HG03432 (cell line): Measurements from ENCODE around the gene NR5A1.

Experiments used
- ATAC-seq: cut with Tn5 transposase; IDR thresholded peaks from one replicate; pipeline ENCODE4 v1.9.1; 2021; ENCODE audit warnings: mild to moderate bottlenecking, moderate library complexity; ENCODE audit not compliant: unreplicated experiment

The NR5A1 gene

DNA sequence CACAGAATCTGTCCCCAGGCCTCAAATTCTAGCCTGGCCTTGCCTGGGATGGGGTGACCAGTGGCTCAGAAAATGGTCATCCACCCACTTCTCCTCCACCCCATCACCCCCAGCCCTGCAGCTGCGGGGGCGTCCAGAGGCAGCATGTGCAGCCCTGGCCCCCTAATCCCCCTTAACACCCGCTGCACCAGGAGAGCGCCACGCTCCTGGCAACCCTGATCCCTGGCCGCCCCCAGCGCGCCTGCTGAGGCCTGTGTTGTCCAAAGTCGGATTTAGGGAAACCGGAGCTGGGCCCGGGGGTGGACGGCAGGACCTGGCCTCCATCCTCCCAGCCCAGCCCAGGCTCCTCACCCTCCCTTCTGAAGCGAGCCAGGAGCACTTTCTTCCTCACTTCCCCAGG is 22.0 kb downstream of the NR5A1 start:
- ATAC-seq: no peak

DNA sequence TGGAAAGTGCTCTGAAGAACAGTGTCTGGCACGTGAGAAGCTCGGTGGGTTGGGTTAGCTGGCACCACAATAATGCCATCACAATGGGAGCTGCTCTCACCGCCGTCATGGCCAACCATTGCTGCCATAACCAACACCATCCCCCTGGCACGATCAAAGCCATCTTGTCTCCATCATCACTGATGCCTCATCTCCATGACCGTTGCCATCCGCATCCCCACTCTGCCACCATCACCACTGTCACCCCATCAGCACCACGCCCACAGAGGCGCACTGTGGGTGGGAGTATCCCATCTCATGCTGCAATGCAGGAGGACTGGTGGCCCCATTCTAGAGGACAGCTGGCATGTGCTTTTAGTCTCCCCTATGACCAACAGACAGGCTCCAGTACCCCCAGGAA is 23.7 kb downstream of the NR5A1 start:
- ATAC-seq: no peak

DNA sequence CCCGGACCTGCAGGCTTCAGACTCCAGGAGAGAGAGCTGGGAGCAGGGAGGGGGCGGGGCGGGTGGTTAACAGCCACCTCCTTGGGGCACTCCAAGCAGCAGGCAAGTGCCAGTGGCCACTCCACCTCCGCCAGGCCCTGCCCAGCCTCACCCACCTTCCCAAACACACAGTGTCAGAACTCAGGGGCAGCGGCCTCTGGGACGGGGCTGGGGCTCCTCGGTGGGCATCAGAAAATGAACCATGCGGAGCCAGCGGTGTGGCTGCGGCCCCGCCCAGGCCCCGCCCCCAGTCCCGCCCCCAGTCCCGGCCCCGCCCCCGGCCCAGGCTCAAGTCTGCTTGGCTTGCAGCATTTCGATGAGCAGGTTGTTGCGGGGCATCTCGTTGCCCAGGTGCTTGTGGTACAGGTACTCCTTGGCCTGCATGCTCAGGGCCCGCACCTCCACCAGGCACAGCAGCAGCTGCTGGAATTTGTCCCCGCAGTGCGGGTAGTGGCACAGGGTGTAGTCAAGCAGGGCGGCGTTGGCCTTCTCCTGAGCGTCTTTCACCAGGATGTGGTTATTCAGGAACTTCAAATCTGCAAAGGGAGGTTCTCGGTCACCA is 24.7 kb downstream of the NR5A1 start:
- ATAC-seq: no peak

DNA sequence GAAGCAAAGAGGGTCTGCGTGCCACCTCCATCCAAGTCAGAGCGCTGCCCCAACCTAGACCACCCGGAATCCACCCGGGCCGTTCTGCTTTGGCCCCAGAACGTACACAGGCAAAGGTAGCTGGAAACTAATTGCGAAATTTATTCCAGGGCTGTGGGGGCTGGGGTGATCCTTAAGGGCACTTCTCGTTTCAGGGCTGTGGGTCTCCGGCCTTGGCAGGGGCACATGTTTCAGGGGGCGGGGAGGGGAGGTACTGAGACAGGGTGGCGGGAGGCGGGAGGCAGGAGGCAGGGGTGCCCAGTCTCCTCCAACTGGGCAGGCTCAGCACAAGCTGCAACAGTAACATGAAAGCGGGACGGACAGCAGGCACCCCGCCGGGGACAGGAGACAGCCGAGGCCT is 26.1 kb downstream of the NR5A1 start:
- no peak for ATAC-seq

DNA sequence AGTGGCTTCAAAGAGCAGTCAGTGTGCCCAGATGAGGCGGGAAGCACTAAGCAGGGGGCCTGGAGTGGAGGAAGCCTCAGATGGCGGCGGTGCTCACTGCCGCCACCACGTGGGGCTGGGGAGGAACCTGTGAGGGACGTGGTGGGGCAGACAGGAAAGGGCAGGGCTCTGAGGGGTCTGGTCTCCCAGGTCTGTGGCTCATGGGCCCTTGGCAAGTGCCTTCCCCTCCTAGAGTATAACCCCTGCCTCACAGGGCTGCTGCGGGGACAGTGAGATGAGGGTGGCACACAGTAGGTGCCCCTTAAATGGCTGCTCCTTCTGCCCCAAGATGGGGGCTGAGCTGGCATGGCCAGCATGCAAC is 26.6 kb downstream of the NR5A1 start:
- ATAC-seq: no peak

DNA sequence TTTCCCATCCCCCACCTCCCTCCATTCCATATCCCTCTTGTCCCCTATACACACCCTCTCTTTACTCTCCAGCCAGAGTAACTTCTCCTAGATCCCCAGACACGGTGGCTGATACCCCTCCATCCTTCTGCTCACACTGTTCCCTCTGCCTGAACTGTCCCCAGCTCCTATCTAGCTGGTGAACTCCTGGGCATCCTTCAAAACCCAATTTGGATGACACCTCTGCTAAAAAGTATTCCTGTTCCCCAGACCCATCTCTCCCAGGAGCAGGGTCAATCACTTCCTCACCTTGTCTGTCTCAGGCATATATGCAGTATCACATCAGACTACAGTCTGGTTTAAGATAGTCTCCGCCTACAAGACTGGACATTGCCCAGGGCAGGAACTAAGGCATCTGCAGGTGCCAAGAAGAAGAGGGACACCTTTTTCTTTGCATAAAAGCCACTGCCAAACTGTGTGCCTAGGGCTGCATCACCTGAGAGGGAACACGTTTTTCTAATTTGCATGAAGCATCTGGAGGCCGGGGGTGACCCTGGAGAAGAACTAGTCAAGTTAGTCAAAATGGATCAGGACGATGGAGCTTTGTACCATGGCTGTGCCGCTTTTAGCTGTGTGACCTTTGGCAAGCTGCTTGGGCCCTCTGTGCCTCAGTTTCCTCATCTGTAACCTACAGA is 27.1 kb downstream of the NR5A1 start:
- no peak for ATAC-seq

DNA sequence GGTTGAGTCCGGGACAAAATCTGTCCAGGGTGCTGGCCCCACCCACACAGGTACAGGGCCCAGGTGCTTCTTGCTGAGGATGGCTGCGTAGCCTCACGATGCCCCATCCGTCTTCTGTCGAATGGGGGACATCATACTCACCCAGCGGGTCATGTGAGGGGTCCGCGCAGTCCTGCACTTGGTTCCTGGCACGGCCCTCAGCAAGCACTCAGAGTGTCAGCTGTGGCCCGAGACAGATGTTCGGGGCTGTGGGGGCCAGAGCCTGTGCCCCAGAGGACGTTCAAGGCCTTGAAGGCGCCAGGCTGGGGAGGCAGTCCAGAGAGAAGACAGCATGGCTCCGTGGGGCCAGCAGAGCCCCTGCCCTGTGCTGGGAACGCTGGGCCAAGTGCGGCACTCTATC is 27.8 kb downstream of the NR5A1 start:
- ATAC-seq: no peak

DNA sequence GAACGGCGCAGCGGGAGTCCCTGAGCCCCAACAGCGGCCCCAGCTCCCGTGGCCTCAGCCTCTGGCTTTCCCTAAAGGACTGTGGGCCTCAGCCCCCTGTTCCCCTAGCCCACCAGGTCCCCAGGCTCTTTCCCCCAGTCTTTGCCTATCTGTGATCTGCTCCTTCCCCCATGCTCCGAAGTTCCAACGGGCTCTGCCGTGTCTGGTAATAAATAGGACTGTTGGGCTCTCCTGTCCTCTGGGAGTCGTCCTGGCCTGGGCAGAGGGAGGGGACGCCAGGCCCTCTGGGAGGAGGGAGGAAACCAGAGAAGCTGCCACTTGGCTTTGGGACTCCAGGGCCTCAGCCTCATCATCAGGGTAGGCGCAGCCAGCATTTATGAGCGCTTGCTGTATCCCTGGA is 28.8 kb downstream of the NR5A1 start:
- ATAC-seq: no peak

DNA sequence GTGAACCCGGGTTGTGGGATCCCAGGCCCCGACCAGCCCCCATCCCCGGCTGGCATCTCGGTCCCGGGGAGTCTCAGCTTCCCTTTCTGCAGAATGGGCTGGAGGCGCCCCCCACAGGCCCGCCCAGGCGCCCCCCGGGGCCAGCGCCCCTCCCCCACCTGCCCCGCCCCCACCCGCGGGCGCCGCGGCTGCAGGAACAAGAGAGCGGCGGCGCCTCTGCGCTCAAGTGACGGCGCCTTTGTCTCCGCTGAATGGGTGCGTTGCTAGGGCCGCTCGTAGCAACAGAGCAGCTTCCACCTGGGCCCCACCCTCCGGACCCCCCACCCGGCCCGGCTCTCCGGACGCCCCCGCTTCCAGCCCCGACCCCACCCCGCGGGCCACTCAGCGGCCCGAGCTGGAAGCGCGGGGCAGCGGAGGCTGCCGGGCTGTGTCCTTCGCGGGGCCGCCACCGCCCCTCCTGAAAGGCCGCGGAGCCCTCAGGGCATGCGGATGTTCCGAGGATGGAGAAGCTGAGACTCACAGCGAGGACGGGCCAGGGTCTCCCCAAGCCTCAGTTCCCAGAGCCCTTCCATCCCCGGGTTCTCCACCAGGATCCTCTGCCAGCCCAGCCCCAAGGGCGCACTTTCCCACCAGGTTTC is 29.4 kb downstream of the NR5A1 start:
- no peak for ATAC-seq

DNA sequence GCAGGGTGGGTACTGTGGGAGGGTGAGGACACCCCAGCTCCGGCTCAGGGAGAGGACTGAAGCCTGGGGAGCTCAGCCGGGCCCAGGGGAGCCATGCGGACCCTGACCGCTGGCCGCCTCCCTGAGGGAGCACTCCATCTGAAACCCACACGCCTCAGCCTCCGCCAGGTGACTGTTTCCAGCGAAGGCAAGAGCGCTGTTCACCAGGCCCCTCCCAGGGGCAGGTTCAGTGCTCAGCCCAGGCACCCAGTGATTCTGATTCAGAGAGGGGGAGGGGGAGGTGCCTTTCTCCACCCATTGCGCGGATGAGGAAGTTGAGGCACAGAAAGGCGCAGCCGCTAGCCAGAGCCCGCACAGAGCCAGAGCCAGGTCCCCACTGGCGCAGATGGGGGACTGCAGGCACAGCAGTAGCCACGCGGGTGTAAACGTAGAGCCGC is 30.0 kb downstream of the NR5A1 start:
- ATAC-seq: no peak

DNA sequence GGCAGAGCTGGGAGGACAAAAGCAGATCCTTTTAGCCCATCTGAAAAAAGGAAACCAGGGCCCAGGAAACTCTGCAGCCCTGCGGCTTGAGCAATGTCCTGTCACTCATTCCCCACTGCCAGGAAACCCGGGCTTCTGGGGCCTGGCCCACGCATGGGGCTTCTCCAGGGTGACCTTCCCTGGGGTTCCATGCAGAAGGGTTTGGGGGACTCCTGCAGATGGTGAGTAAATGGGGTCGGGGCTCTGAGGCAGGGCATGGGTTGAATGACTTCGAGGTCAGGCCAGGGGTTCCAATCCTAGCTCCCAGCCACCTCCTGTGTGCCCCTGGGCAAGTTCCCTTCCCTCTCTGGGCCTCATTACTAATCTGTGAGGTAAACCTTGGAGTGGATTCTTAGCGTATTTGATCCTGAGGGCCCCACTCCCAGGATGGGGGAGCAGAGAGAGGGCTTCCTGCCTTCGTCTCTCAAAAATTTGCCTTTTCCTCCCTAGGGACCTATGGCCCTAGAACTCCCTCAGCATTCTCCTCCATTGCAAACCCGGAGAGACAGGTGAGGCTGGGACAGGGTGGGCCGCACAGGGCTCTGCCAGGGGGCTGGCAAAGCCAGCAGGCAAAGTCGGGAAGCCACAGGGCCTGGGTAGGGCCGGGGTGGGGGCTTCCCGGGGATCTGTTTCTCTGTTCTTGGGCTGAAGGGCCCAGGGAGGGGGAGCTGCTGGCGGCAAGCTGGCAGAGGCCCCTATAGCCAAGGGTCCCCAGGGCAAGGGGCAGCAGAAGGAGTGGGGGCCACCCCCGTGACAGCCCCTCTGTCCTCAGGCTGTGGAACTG is 31.1 kb downstream of the NR5A1 start:
- ATAC-seq: no peak

DNA sequence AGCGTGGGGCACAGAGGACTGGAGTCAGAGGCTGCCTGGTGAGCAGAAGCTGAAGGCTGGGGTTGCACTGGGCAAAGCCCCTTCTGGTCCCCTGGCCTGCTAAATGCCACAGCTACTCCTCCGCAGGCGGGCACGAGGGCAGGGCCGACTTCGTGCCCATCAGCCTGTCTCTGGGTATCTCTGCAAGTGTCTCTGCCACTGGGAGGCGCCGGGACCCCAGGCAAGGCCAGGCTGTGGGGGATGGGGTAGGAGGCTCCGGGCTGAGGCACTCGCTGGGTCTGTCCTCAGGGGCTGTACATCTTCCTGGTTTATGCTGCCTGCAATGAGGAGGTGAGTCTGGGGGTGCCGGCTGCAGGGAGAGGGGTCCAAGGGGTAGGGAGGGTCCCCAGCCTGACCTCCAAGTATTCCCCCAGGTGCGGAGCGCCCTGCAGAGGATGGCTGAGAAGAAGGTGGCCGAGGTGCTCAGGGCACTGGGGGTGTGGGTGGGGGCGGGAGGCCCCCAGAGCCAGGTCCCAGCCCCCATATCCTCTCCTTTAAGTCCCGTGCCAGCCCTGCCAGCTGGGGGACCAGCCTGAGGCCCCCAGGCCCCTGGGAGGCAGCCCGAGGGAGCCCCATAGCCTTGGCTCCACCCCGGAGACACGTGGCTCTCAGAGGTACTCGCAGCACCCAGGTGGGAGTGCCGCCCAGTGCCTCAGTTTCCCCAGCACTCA is 31.9 kb downstream of the NR5A1 start:
- no peak for ATAC-seq

DNA sequence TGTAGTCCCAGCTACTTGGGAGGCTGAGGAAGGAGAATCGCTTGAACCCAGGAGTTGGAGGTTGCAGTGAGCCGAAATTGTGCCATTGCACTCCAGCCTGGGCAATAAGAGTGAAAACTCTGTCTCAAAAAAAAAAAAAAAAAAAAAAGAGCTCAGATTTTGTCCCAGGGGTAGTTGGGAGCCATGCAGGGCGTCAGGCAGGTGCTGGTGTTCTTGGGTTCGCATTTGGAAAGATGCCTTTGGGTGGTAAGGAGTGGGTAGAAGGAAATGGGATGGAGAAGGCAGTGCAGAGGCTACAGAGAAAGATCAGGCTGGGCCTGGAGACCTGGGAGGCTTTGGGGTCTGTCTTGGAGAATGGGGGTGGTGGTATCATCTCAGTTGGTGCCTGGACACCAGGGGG is 33.0 kb downstream of the NR5A1 start:
- ATAC-seq: no peak

DNA sequence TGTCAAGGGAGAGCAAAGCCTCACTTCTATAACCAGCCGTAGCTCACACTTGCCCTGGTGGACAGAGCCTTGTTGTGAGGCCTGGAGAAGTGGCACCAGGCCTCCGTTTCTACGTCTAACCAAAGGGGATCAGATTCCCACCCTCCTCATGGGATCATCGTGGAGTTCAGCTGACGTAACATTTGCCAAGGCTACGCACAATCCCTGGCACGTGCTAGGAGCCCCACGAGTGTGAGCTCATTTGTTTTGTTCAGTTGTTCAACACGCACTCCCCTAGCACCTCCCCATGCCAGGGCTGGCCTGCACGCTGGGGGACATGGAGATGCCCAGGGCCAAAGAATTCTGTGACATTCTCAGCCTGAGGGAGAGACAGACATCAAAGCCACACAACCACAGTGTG is 33.9 kb downstream of the NR5A1 start:
- ATAC-seq: no peak

DNA sequence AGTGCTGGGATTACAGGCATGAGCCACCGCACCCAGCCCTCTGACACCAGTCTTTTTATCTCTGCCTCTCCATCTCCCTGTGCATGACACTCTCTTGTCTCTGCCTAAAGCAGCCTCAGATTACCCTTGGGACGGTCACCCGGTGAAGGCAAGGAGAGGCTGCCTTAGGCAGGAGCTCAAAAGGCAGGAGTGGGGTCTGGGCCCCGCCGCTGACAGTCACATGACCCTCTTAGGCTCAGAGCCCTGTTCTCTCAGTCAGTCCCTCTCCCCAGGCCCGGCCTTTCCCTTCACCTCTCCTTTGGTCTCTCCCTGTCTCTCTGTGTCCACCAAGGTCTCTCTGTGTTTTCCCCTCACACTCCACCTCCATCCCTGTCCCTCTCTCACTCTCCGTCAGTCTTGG is 34.4 kb downstream of the NR5A1 start:
- ATAC-seq: no peak

DNA sequence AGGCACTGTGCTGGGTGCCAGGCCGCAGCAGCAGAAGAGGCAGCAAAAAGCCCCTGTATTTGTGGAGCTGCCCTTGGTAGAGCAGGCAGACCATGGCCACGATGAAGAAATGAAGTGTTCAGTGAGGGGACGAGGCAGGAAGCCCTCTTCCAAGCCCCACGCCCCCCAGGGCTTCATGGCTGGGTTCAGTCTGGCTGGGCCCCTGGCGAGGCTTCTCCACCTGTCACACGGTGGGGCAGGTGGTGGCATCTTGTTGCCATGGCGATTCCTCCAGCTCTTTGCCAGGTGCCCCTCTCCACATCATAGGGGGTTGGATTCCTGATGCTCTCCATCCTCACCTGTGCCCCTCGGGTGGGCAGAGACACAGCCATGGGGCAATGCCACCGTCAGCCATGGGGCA is 35.4 kb downstream of the NR5A1 start:
- no peak for ATAC-seq

DNA sequence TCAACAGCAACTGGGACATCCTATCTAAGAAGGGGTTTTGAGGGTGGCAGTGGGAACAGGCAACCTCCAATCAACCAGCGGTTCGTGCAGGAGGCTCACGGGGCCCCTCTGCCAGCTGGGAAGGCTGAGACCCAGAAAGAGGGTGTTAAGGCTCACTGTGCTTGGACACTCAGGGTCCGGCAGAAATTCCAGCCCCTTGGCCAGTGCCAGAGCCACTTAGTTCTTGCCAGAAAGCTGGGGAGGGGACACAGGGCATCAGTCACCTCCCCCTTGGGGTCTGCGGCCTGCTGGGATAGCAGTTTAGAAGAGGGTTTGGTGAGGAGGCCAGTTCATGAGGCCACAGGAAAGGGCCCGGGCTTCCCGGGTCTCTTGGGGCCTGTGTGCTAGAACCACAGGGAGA is 36.5 kb downstream of the NR5A1 start:
- ATAC-seq: no peak

DNA sequence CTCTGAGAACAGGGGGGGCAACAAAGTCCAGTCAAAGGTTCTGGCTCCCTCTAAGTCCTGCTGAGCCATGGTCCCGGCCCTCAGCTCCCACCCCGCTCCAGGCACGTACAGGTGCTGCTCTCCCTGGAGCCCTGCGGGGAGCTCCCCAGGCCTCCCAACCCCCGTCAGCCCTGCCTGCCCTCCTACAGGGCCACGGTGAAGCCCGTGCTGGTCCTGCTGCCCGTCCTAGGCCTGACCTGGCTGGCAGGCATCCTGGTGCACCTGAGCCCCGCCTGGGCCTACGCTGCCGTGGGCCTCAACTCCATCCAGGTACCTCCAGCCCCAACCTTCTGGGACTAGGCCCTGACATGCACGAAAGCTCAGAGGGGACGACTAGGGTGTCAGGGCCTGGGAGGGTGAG is 36.9 kb downstream of the NR5A1 start:
- ATAC-seq: no peak

DNA sequence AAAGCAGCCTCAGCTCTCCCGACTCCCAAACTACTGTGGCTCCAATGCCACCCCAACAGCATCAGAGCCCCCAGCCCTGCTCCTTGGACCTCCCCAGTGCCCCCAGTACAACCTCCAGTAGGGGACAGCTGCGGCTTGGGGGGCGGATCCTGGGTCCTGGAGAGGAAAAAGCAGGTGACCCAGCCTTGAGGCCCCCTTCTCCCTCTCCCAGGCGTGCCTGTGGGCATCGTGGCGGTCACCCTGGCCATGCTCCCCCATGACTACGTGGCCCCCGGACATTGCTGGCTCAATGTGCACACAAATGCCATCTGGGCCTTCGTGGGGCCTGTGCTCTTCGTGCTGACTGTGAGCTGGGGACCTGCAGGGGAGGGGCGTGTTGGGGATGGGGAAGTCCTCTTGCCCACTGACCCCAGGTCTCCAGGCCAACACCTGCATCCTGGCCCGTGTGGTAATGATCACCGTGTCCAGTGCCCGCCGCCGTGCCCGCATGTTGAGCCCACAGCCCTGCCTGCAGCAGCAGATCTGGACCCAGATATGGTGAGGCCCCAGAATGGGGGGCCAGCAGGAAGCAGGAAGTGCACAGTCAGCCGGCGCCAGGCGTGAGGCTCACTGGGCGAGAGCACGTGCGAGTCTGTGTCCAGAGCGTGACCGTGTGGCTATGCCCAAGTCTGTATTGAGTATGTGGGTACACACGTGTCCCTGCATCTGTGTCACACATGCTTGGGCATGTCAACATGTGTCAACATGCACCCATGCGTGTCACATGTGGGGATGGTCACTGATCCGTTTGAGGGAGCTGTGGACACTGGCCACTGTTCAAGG is 38.0 kb downstream of the NR5A1 start:
- ATAC-seq: no peak

DNA sequence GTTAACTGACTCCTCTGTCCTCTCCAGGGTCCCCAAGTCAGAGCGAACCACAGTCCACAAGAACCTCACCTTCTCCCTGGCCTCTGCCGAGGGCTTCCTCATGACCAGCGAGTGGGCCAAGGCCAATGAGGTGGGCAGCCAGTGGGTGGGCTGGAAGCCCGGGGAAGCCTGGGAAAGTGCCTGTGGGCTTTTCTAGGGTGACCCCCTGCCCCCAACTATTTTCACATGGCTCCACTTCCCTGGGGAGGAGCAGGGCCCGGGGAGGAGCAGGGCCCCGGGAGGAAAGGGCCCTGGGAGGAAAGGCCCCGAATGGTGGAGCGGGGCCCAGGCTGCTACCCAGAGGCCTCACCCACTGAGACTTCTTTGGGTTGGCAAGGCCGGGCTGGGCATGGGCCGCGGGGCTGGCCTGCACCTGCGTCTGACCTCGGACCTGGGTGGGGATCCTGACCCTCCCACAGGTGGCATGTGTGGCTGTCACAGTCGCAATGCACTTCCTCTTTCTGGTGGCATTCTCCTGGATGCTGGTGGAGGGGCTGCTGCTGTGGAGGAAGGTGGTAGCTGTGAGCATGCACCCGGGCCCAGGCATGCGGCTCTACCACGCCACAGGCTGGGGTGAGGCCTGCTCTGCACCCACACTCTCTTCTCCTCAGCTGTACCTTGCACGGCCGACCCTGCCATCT is 39.0 kb downstream of the NR5A1 start:
- ATAC-seq: no peak
